Activated CD4-positive, alpha-beta T cell treated with anti-CD3 and anti-CD28 coated beads for 48 hours (primary cell): Measurements from ENCODE around the gene PTPRN2.
"Not testable (repeated sequence)": the region's sequence is repeated elsewhere in the genome, so short reads cannot be mapped to it uniquely, and the experiment has no call there.

Source experiments
- DNase-seq: peaks from one replicate; pipeline ENCODE4 v3.0.0-alpha.2; 2020

The PTPRN2 gene

GRCh38 chr7:158188676-158189075, 398.9 kb downstream of the PTPRN2 start:
- no peak for DNase-seq

- no peak for DNase-seq
Observed at GRCh38 chr7:158187694-158187994, 400.0 kb downstream of the PTPRN2 start.

GRCh38 chr7:158186864-158187693, 400.5 kb downstream of the PTPRN2 start:
- no peak for DNase-seq

- DNase-seq: no peak
Observed at GRCh38 chr7:158186406-158186805, 401.2 kb downstream of the PTPRN2 start.

GRCh38 chr7:158185653-158186052, 402.0 kb downstream of the PTPRN2 start:
- no peak for DNase-seq

- no peak for DNase-seq
Observed at GRCh38 chr7:158183431-158183830, 404.2 kb downstream of the PTPRN2 start.

- DNase-seq: no peak
Observed at GRCh38 chr7:158176561-158177173, 411.0 kb downstream of the PTPRN2 start.

- no peak for DNase-seq
Observed at GRCh38 chr7:158175779-158176178, 411.8 kb downstream of the PTPRN2 start.

- DNase-seq: no peak
Observed at GRCh38 chr7:158174947-158175346, 412.7 kb downstream of the PTPRN2 start.

GRCh38 chr7:158167373-158167772, 420.2 kb downstream of the PTPRN2 start:
- no peak for DNase-seq

- DNase-seq: no peak
Observed at GRCh38 chr7:158166386-158167340, 421.0 kb downstream of the PTPRN2 start.

- DNase-seq: no peak
Observed at GRCh38 chr7:158165711-158166110, 421.9 kb downstream of the PTPRN2 start.

GRCh38 chr7:158164101-158165095, 423.2 kb downstream of the PTPRN2 start:
- no peak for DNase-seq

GRCh38 chr7:158161194-158161593, 426.4 kb downstream of the PTPRN2 start:
- no peak for DNase-seq

- DNase-seq: no peak
Observed at GRCh38 chr7:158160199-158160598, 427.4 kb downstream of the PTPRN2 start.

GRCh38 chr7:158157460-158157859, 430.2 kb downstream of the PTPRN2 start:
- no peak for DNase-seq

GRCh38 chr7:158151273-158151672, 436.4 kb downstream of the PTPRN2 start:
- DNase-seq: peak; percentile 26

- DNase-seq: no peak
Observed at GRCh38 chr7:158150234-158150633, 437.4 kb downstream of the PTPRN2 start.

GRCh38 chr7:158147431-158147830, 440.2 kb downstream of the PTPRN2 start:
- not testable (repeated sequence) for DNase-seq

- no peak for DNase-seq
Observed at GRCh38 chr7:158145370-158145769, 442.3 kb downstream of the PTPRN2 start.

- no peak for DNase-seq
Observed at GRCh38 chr7:158143196-158144120, 444.2 kb downstream of the PTPRN2 start.
